Measurements from ENCODE around the gene MITF.
"Not testable (repeated sequence)": the region's sequence is repeated elsewhere in the genome, so short reads cannot be mapped to it uniquely, and the experiment has no call there.

MITF gene

GRCh38 chr3:69796126-69796525 is 56.9 kb downstream of the MITF start:
- H3K36me3 ChIP-seq (ENCODE audit: control insufficient read depth in 1 of 2, insufficient read depth in 2 of 2, low read length in 2 of 2); H3K9me3 ChIP-seq (ENCODE audit: control insufficient read depth in 1 of 2, low read length in 2 of 2); H3K27ac ChIP-seq (ENCODE audit: low read length); H3K27me3 ChIP-seq (ENCODE audit: low read depth, low read length); H3K4me3 ChIP-seq (ENCODE audit: low read depth in 1 of 2, low read length in 2 of 2): not testable (repeated sequence)
- peaks cover 6 to 24% of the 10 kb centered on the region in 2 donors for H3K4me1 ChIP-seq (ENCODE audit: control insufficient read depth in 1 of 2, insufficient read depth in 2 of 2, low read length in 2 of 2)

GRCh38 chr3:69803681-69804270 is 64.5 kb downstream of the MITF start:
- H3K27ac ChIP-seq (ENCODE audit: low read length), result no peak overlapping the region
- no peaks in the 10 kb centered on the region for H3K36me3 ChIP-seq (ENCODE audit: control insufficient read depth in 1 of 2, insufficient read depth in 2 of 2, low read length in 2 of 2)
- no peaks in the 10 kb centered on the region for H3K27me3 ChIP-seq (ENCODE audit: low read depth, low read length)
- H3K9me3 ChIP-seq (ENCODE audit: control insufficient read depth in 1 of 2, low read length in 2 of 2), result no peaks in the 10 kb centered on the region
- H3K4me3 ChIP-seq (ENCODE audit: low read depth in 1 of 2, low read length in 2 of 2), result no peak overlapping the region
- H3K4me1 ChIP-seq (ENCODE audit: control insufficient read depth in 1 of 2, insufficient read depth in 2 of 2, low read length in 2 of 2), result peaks cover 0 to 16% of the 10 kb centered on the region in 2 donors

- no peaks in the 10 kb centered on the region for H3K9me3 ChIP-seq (ENCODE audit: control insufficient read depth in 1 of 2, low read length in 2 of 2)
- no peak overlapping the region for H3K27ac ChIP-seq (ENCODE audit: low read length)
- H3K27me3 ChIP-seq (ENCODE audit: low read depth, low read length), result no peaks in the 10 kb centered on the region
- H3K4me1 ChIP-seq (ENCODE audit: control insufficient read depth in 1 of 2, insufficient read depth in 2 of 2, low read length in 2 of 2), result peaks cover 0 to 16% of the 10 kb centered on the region in 2 donors
- no peak overlapping the region for H3K4me3 ChIP-seq (ENCODE audit: low read depth in 1 of 2, low read length in 2 of 2)
- no peaks in the 10 kb centered on the region for H3K36me3 ChIP-seq (ENCODE audit: control insufficient read depth in 1 of 2, insufficient read depth in 2 of 2, low read length in 2 of 2)
Measured at GRCh38 chr3:69805491-69805890, 66.2 kb downstream of the MITF start.

- Histone ChIP-seq H3K36me3 (ENCODE audit: control insufficient read depth in 1 of 2, insufficient read depth in 2 of 2, low read length in 2 of 2) (no peaks in the 10 kb centered on the region), H3K27ac (ENCODE audit: low read length) (no peak overlapping the region), H3K27me3 (ENCODE audit: low read depth, low read length) (no peaks in the 10 kb centered on the region), H3K9me3 (ENCODE audit: control insufficient read depth in 1 of 2, low read length in 2 of 2) (no peaks in the 10 kb centered on the region), H3K4me1 (ENCODE audit: control insufficient read depth in 1 of 2, insufficient read depth in 2 of 2, low read length in 2 of 2) (peaks cover 6 to 21% of the 10 kb centered on the region in 2 donors), H3K4me3 (ENCODE audit: low read depth in 1 of 2, low read length in 2 of 2) (no peak overlapping the region)
Measured at GRCh38 chr3:69806735-69807438, 67.6 kb downstream of the MITF start.

- H3K27ac ChIP-seq (ENCODE audit: low read length), result no peak overlapping the region
- H3K36me3 ChIP-seq (ENCODE audit: control insufficient read depth in 1 of 2, insufficient read depth in 2 of 2, low read length in 2 of 2), result no peaks in the 10 kb centered on the region
- H3K4me3 ChIP-seq (ENCODE audit: low read depth in 1 of 2, low read length in 2 of 2), result no peak overlapping the region
- H3K4me1 ChIP-seq (ENCODE audit: control insufficient read depth in 1 of 2, insufficient read depth in 2 of 2, low read length in 2 of 2), result peaks cover 7 to 29% of the 10 kb centered on the region in 2 donors
- no peaks in the 10 kb centered on the region for H3K9me3 ChIP-seq (ENCODE audit: control insufficient read depth in 1 of 2, low read length in 2 of 2)
- no peaks in the 10 kb centered on the region for H3K27me3 ChIP-seq (ENCODE audit: low read depth, low read length)
Measured at GRCh38 chr3:69807674-69808073, 68.4 kb downstream of the MITF start.

GRCh38 chr3:69809076-69809835 is 70.0 kb downstream of the MITF start:
- H3K4me3 ChIP-seq (ENCODE audit: low read depth in 1 of 2, low read length in 2 of 2), result no peak overlapping the region
- no peaks in the 10 kb centered on the region for H3K36me3 ChIP-seq (ENCODE audit: control insufficient read depth in 1 of 2, insufficient read depth in 2 of 2, low read length in 2 of 2)
- no peaks in the 10 kb centered on the region for H3K9me3 ChIP-seq (ENCODE audit: control insufficient read depth in 1 of 2, low read length in 2 of 2)
- H3K27me3 ChIP-seq (ENCODE audit: low read depth, low read length), result no peaks in the 10 kb centered on the region
- no peak overlapping the region for H3K27ac ChIP-seq (ENCODE audit: low read length)
- H3K4me1 ChIP-seq (ENCODE audit: control insufficient read depth in 1 of 2, insufficient read depth in 2 of 2, low read length in 2 of 2), result peaks cover 7 to 33% of the 10 kb centered on the region in 2 donors

- Histone ChIP-seq H3K4me3 (ENCODE audit: low read depth in 1 of 2, low read length in 2 of 2) (no peak overlapping the region), H3K27ac (ENCODE audit: low read length) (no peak overlapping the region)
Measured at GRCh38 chr3:69811452-69812401, 72.5 kb downstream of the MITF start.

GRCh38 chr3:69815970-69816369 is 76.7 kb downstream of the MITF start:
- Histone ChIP-seq H3K27me3 (ENCODE audit: low read depth, low read length) (no peaks in the 10 kb centered on the region), H3K27ac (ENCODE audit: low read length) (no peak overlapping the region), H3K36me3 (ENCODE audit: control insufficient read depth in 1 of 2, insufficient read depth in 2 of 2, low read length in 2 of 2) (no peaks in the 10 kb centered on the region), H3K4me1 (ENCODE audit: control insufficient read depth in 1 of 2, insufficient read depth in 2 of 2, low read length in 2 of 2) (peaks cover 7 to 46% of the 10 kb centered on the region in 2 donors), H3K4me3 (ENCODE audit: low read depth in 1 of 2, low read length in 2 of 2) (no peak overlapping the region), H3K9me3 (ENCODE audit: control insufficient read depth in 1 of 2, low read length in 2 of 2) (no peaks in the 10 kb centered on the region)

More at GRCh38 chr3:69811452-69812401, 72.5 kb downstream of the MITF start:
- H3K4me1 ChIP-seq (ENCODE audit: control insufficient read depth in 1 of 2, insufficient read depth in 2 of 2, low read length in 2 of 2), result peaks cover 7 to 33% of the 10 kb centered on the region in 2 donors
- H3K36me3 ChIP-seq (ENCODE audit: control insufficient read depth in 1 of 2, insufficient read depth in 2 of 2, low read length in 2 of 2), result no peaks in the 10 kb centered on the region
- no peaks in the 10 kb centered on the region for H3K9me3 ChIP-seq (ENCODE audit: control insufficient read depth in 1 of 2, low read length in 2 of 2)
- H3K27me3 ChIP-seq (ENCODE audit: low read depth, low read length), result no peaks in the 10 kb centered on the region

- Histone ChIP-seq H3K4me1 (ENCODE audit: control insufficient read depth in 1 of 2, insufficient read depth in 2 of 2, low read length in 2 of 2) (peaks cover 0 to 41% of the 10 kb centered on the region in 2 donors), H3K4me3 (ENCODE audit: low read depth in 1 of 2, low read length in 2 of 2) (no peak overlapping the region), H3K9me3 (ENCODE audit: control insufficient read depth in 1 of 2, low read length in 2 of 2) (no peaks in the 10 kb centered on the region), H3K36me3 (ENCODE audit: control insufficient read depth in 1 of 2, insufficient read depth in 2 of 2, low read length in 2 of 2) (no peaks in the 10 kb centered on the region), H3K27ac (ENCODE audit: low read length) (no peak overlapping the region), H3K27me3 (ENCODE audit: low read depth, low read length) (no peaks in the 10 kb centered on the region)
Measured at GRCh38 chr3:69817988-69818387, 78.7 kb downstream of the MITF start.

- H3K4me3 ChIP-seq (ENCODE audit: low read depth in 1 of 2, low read length in 2 of 2), result no peak overlapping the region
- H3K27ac ChIP-seq (ENCODE audit: low read length), result no peak overlapping the region
- H3K4me1 ChIP-seq (ENCODE audit: control insufficient read depth in 1 of 2, insufficient read depth in 2 of 2, low read length in 2 of 2), result peaks cover 0 to 38% of the 10 kb centered on the region in 2 donors
- no peaks in the 10 kb centered on the region for H3K36me3 ChIP-seq (ENCODE audit: control insufficient read depth in 1 of 2, insufficient read depth in 2 of 2, low read length in 2 of 2)
- H3K27me3 ChIP-seq (ENCODE audit: low read depth, low read length), result no peaks in the 10 kb centered on the region
- no peaks in the 10 kb centered on the region for H3K9me3 ChIP-seq (ENCODE audit: control insufficient read depth in 1 of 2, low read length in 2 of 2)
Measured at GRCh38 chr3:69819282-69819681, 80.0 kb downstream of the MITF start.
